ENCODE data around the gene PHF23.

Gene PHF23

GRCh38 chr17:7281953-7282751, 42.9 kb upstream of the PHF23 start:
- TF ChIP-seq, protein P1, sequence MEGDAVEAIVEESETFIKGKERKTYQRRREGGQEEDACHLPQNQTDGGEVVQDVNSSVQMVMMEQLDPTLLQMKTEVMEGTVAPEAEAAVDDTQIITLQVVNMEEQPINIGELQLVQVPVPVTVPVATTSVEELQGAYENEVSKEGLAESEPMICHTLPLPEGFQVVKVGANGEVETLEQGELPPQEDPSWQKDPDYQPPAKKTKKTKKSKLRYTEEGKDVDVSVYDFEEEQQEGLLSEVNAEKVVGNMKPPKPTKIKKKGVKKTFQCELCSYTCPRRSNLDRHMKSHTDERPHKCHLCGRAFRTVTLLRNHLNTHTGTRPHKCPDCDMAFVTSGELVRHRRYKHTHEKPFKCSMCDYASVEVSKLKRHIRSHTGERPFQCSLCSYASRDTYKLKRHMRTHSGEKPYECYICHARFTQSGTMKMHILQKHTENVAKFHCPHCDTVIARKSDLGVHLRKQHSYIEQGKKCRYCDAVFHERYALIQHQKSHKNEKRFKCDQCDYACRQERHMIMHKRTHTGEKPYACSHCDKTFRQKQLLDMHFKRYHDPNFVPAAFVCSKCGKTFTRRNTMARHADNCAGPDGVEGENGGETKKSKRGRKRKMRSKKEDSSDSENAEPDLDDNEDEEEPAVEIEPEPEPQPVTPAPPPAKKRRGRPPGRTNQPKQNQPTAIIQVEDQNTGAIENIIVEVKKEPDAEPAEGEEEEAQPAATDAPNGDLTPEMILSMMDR (IDR thresholded peaks at IDR 0.05; ENCODE audit: unreplicated experiment in 3 of 3), result no peak
- Mint-ChIP-seq H3K9me3 (no peaks in the 10 kb centered on the region), H3K4me1 (peaks cover 16% of the 10 kb centered on the region), H3K4me3 (peak overlapping the region; percentile 86 to 87 (median 86)), H3K36me3 (ENCODE audit: low read depth) (peaks cover 3% of the 10 kb centered on the region), H3K27me3 (ENCODE audit: low read depth) (peaks cover 26% of the 10 kb centered on the region), H3K27ac (no peak overlapping the region)

GRCh38 chr17:7281074-7281952, 42.1 kb upstream of the PHF23 start, which contains the start of gene SLC2A4:
Gene SLC2A4, plus strand, starts transcription at chr17:7281718. Its CDS starts 217 bp downstream, at chr17:7281935.
- no peaks in the 10 kb centered on the region for H3K9me3 Mint-ChIP-seq
- peak within 1 kb of the TSS in 2 of 3 experiments; percentile 47 to 76 for H3K27ac Mint-ChIP-seq
- TF ChIP-seq, protein P1 (IDR thresholded peaks at IDR 0.05; ENCODE audit: unreplicated experiment in 3 of 3), result no peak
- H3K36me3 Mint-ChIP-seq (ENCODE audit: low read depth), result peaks cover 2% of the 10 kb centered on the region
- peaks cover 16% of the 10 kb centered on the region for H3K4me1 Mint-ChIP-seq
- peaks cover 20% of the 10 kb centered on the region for H3K27me3 Mint-ChIP-seq (ENCODE audit: low read depth)
- H3K4me3 Mint-ChIP-seq, result peak within 1 kb of the TSS; percentile 86 to 87 (median 86)

- TF ChIP-seq, protein P1 (IDR thresholded peaks at IDR 0.05; ENCODE audit: unreplicated experiment in 3 of 3), result peak; percentile 81 to 86 (median 82)
- Mint-ChIP-seq H3K9me3 (no peaks in the 10 kb centered on the region), H3K4me1 (peaks cover 16% of the 10 kb centered on the region), H3K27me3 (ENCODE audit: low read depth) (peaks cover 19% of the 10 kb centered on the region), H3K36me3 (ENCODE audit: low read depth) (no peaks in the 10 kb centered on the region), H3K27ac (peak overlapping the region in 2 of 3 experiments; percentile 47 to 61), H3K4me3 (peak overlapping the region; percentile 86 to 87 (median 86))
Observed at GRCh38 chr17:7280519-7281073, 41.3 kb upstream of the PHF23 start.

DNA sequence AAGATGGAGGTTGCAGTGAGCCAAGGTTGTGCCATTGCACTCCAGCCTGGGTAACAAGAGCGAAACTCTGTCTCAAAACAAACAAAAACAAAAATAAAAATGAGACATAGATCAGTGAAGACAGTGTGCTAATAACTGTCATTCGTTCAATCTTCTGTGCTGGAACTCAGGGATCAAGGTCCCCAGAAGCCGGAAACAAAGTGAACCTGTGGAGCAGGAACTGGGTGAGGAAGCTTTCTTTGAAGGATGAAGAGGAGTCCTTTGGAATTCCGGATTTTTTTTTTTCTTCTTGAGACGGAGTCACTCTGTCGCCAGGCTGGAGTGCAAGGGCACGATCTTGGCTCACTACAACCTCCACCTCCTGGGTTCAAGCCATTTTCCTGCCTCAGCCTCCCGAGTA, 40.2 kb upstream of the PHF23 start:
- no peak overlapping the region for H3K27ac Mint-ChIP-seq

GRCh38 chr17:7266784-7267183, 27.5 kb upstream of the PHF23 start:
- Mint-ChIP-seq H3K9me3 (no peaks in the 10 kb centered on the region), H3K36me3 (ENCODE audit: low read depth) (no peaks in the 10 kb centered on the region), H3K27me3 (ENCODE audit: low read depth) (peaks cover 63% of the 10 kb centered on the region), H3K4me3 (no peak overlapping the region), H3K27ac (no peak overlapping the region), H3K4me1 (peaks cover 11% of the 10 kb centered on the region)
- TF ChIP-seq, protein P1 (IDR thresholded peaks at IDR 0.05; ENCODE audit: unreplicated experiment in 3 of 3), result no peak

More for the DNA sequence above, 40.2 kb upstream of the PHF23 start:
- TF ChIP-seq, protein P1 (IDR thresholded peaks at IDR 0.05; ENCODE audit: unreplicated experiment in 3 of 3), result no peak
- Mint-ChIP-seq H3K36me3 (ENCODE audit: low read depth) (no peaks in the 10 kb centered on the region), H3K9me3 (no peaks in the 10 kb centered on the region), H3K4me3 (no peak overlapping the region), H3K27me3 (ENCODE audit: low read depth) (peaks cover 21% of the 10 kb centered on the region), H3K4me1 (peaks cover 16% of the 10 kb centered on the region)

Data from nephron (organoid).